WI38 (cell line): ENCODE results near the gene LRRC74B.
"Not testable (repeated sequence)": the region's sequence is repeated elsewhere in the genome, so short reads cannot be mapped to it uniquely, and the experiment has no call there.

ENCODE experiments used
- H3K4me3 ChIP-seq: 2 replicates; pipeline ENCODE4 v1.5.1; 2011; ENCODE audit warnings: low read depth, mild to moderate bottlenecking, control low read depth, low read length
- TF ChIP-seq, protein P1 (sequence below): IDR thresholded peaks from 2 replicates; pipeline ENCODE4 v1.5.1; 2012; ENCODE audit warnings: low read depth, mild to moderate bottlenecking, control low read depth, low read length

LRRC74B gene

DNA sequence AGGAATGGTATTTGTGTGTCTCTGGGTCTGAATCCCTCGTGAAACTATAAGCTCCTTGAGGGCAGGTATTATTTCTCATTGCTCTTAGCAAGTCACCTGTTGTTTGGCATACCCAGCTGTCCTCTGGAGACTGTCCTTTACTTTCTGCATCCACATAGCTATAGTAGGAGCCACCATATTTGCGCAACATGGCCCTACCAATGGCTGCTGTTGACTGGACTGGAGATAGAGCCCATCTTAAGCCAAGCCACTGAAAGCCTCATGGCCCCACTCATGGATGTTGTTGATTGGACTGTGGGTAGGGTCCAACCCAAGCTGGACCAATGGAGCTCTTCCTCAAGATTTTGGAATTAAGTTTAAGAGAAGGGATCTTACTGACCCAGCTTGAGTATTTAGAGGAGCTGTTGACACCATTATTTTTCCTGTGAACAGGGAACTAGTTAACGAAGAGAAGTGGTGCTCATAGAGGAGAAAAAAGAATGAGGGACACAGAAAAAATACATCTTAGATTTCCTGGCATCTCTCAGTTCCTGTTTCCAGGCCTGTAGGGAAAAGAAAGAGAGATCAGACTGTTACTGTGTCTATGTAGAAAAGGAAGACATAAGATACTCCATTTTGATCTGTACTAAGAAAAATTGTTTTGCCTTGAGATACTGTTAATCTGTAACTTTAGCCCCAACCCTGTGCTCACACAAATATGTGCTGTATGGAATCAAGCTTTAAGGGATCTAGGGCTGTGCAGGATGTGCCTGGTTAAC lies 47.2 kb downstream of the LRRC74B start:
- TF ChIP-seq, protein P1, sequence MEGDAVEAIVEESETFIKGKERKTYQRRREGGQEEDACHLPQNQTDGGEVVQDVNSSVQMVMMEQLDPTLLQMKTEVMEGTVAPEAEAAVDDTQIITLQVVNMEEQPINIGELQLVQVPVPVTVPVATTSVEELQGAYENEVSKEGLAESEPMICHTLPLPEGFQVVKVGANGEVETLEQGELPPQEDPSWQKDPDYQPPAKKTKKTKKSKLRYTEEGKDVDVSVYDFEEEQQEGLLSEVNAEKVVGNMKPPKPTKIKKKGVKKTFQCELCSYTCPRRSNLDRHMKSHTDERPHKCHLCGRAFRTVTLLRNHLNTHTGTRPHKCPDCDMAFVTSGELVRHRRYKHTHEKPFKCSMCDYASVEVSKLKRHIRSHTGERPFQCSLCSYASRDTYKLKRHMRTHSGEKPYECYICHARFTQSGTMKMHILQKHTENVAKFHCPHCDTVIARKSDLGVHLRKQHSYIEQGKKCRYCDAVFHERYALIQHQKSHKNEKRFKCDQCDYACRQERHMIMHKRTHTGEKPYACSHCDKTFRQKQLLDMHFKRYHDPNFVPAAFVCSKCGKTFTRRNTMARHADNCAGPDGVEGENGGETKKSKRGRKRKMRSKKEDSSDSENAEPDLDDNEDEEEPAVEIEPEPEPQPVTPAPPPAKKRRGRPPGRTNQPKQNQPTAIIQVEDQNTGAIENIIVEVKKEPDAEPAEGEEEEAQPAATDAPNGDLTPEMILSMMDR = no peak
- H3K4me3 ChIP-seq = no peak overlapping the region

DNA sequence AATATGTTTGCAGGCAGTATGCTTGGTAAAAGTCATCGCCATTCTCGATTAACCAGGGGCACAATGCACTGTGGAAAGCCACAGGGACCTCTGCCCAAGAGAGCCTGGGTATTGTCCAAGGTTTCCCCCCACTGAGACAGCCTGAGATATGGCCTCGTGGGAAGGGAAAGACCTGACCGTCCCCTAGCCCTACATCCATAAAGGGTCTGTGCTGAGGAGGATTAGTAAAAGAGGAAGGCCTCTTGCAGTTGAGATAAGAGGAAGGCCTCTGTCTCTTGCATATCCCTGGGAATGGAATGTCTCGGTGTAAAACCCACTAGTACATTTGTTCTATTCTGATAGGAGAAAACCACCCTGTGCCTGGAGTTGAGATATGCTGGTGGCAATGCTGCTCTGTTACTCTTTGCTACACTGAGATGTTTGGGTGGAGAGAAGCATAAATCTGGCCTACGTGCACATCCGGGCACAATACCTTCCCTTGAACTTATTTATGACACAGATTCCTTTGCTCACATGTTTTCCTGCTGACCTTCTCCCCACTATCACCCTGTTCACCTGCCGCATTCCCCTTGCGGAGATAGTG lies 47.9 kb downstream of the LRRC74B start:
- H3K4me3 ChIP-seq = not testable (repeated sequence)

DNA sequence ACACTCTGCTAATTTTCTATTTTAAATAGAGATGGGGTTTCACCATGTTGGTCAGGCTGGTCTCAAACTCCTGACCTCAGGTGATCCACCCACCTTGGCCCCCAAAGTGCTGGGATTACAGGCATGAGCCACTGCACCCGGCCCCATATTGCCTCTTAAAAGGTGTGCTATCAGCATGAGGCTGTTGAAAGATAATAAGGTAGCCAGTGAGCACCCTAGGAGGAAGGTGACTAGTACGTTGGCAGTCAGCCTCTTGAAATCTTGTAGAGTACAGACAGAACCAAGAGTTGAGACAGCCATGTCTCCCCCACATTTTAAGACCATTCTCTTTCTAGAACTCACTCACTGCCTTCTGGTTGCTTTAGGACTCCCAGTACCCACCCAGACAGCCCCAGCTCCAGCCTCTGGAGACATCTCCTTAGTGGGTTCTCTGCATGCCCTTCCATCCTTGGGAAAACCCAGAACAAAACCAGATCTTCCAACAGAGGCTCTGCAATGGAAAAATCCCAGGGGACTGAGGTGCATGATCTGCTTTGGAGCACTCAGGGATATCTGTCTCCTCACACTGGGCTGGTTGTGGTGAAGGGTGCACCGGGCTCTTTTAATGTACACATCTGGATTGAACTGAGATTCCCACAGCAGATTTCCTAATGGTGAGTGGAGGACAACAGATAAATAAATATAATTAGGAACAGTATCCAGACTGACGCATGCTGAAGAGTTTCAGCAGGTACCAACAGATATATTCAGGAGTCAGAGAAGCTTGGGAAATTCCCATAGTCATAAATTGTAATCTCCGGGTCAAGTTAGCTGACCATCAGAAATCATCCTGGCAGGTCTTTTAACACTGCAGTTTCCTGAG lies 49.4 kb downstream of the LRRC74B start:
- H3K4me3 ChIP-seq = no peak overlapping the region
- TF ChIP-seq, protein P1 = no peak

DNA sequence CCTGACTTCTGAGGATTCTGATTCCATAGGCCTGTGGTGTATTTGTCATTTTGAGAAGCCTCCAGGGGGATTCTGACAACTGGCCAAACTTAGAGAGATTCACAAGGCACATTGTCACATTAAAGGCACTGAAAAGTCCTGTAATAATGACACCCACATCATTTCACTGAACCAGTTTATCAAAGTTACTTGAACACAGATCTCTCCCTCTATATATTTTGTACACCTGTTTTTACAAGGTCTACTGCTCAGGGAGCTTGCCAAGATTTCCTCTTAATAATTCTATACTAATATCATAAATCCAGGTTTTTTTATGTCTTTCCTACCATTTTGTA lies 50.0 kb downstream of the LRRC74B start:
- no peak overlapping the region for H3K4me3 ChIP-seq
- TF ChIP-seq, protein P1 = no peak

DNA sequence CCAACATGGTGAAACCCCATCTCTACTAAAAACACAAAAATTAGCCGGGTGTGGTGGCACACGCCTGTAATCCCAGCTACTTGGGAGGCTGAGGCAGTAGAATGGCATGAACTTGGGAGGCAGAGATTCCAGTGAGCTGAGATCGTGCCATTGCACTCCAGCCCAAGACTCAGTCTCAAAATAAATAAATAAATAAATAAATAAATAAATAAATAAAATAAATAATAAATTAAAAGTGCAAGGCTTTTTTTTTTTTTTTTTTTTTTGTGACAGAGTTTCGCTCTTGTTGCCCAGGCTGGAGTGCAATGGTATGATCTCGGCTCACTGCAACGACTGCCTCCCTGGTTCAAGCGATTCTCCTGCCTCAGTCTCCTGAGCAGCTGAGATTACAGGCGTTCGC lies 51.1 kb downstream of the LRRC74B start:
- not testable (repeated sequence) for H3K4me3 ChIP-seq

DNA sequence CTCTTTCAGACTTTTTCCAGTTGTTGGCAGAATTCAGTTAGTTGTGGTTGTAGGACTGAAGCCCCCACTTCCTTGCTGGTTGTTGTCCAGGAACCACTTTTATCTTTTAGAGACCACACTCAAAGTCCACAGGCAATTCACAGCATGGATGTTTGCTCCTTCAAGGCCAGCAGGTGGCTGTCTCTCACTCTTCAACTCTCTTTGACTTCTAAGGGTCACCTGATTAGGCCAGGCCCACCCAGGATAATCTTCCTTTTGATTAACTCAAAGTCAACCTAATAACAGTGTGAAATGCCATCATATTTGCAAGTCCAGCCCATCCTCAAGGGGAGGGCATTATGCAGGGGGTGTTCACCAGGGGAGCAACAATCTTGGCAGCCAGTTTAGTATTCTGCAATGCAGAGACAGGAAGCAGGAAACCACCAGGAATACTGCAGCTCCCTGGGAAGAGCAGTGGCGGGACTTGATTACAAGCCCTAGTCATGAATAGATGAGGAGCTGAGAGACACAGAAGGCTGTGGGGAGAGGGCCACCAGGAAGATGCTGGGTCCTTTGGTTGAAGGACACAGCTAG lies 52.4 kb downstream of the LRRC74B start:
- H3K4me3 ChIP-seq = no peak overlapping the region

DNA sequence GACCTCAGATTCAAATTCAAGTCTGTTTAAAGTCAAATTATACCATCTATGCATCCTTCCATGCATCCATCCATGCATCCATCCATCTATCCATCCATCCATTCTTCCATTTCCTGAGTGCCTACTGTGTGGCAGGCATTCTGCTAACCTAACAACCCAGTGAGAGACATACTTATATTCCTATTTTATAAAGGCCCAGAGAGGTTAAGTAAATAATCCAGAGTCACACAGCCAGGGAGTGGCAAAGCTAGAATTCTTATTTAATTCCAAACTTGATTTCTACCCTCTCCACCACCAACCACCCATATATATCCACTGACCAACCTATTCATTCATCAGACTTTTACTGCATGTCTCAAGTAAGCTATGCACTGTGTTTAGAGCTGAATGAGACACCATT lies 53.8 kb downstream of the LRRC74B start:
- no peak overlapping the region for H3K4me3 ChIP-seq
- TF ChIP-seq, protein P1 = no peak

More for the DNA sequence above, 52.4 kb downstream of the LRRC74B start:
- TF ChIP-seq, protein P1 = no peak
